Measurements from ENCODE around the gene TMEM89.

- TF ChIP-seq CTCF (IDR thresholded peaks at IDR 0.05) (no peak), POLR2A (IDR thresholded peaks at IDR 0.05) (no peak)
These were observed 19.8 kb upstream of the TMEM89 start for GRCh38 chr3:48641396-48641795.
